MM.1S (cell line): ENCODE measurements around the gene CAMK2G.

Experiments used
- EZH2 ChIP-seq: fragments of 300-600 bp; sonication (generic); optimal IDR thresholded peaks from 2 replicates; pipeline ENCODE3; 2017; ENCODE audit warnings: low read depth, mild to moderate bottlenecking, antibody characterized with exemption, low read length, mixed read lengths
- TF ChIP-seq, protein P1 (sequence below): fragments of 300-600 bp; sonication (generic); IDR thresholded peaks from 2 replicates; pipeline ENCODE4 v1.5.1; 2016; ENCODE audit warnings: antibody characterized with exemption, low read length, mixed read lengths

DNA sequence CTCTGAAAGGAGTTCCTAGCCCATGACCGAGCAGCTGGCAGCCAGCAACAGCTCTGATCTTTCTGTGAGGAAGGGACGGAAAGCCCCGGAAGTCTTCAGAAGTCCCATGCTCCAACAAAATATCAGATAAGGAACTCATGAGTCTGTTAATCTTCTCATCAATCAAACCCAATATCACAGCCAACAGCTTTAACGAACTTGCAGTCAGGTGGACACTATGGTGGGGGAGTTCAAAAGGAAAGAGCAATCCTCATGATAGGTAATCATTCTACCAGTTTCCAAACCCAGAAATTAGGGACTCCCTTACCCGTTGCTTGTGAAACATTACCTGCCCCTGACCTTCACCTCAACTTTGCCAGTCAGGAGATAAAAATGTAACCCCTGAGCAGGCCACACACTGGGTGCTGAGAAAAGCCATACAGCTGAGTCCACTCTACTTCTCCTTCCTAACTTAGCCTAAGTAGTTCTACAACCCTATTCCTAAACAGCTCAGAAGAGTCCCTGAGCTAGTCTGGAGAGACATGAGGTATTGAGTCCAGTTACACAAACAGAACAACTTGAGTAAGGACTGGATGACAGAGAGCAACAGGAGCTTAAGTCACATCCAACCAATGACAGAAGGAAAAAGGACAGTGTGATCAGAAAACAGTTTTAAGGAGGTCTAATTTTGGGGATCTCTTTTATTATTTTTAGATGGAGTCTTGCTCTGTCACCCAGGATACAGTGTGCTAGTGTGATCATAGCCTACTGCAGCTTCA lies 65.1 kb downstream of the CAMK2G start:
- TF ChIP-seq, protein P1, sequence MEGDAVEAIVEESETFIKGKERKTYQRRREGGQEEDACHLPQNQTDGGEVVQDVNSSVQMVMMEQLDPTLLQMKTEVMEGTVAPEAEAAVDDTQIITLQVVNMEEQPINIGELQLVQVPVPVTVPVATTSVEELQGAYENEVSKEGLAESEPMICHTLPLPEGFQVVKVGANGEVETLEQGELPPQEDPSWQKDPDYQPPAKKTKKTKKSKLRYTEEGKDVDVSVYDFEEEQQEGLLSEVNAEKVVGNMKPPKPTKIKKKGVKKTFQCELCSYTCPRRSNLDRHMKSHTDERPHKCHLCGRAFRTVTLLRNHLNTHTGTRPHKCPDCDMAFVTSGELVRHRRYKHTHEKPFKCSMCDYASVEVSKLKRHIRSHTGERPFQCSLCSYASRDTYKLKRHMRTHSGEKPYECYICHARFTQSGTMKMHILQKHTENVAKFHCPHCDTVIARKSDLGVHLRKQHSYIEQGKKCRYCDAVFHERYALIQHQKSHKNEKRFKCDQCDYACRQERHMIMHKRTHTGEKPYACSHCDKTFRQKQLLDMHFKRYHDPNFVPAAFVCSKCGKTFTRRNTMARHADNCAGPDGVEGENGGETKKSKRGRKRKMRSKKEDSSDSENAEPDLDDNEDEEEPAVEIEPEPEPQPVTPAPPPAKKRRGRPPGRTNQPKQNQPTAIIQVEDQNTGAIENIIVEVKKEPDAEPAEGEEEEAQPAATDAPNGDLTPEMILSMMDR, result no peak
- TF ChIP-seq EZH2, result no peak
